Panc1 (cell line): ENCODE data around the gene KLF15.

Experiments
- SIN3A ChIP-seq: IDR thresholded peaks from 2 replicates; pipeline ENCODE4 v1.6.1; 2012; ENCODE audit warnings: low read depth, mild to moderate bottlenecking, low read length, moderate library complexity, borderline replicate concordance; ENCODE audit not compliant: insufficient read depth
- TCF7L2 ChIP-seq: IDR thresholded peaks from 2 replicates; pipeline ENCODE4 v1.6.1; 2011; ENCODE audit warnings: mild to moderate bottlenecking, low read depth, low read length, inconsistent platforms
- TF ChIP-seq, protein P1 (sequence below): fragments of 450-650 bp; IDR thresholded peaks from 2 replicates; pipeline ENCODE4 v1.5.1; 2017; ENCODE audit warnings: mild to moderate bottlenecking

DNA sequence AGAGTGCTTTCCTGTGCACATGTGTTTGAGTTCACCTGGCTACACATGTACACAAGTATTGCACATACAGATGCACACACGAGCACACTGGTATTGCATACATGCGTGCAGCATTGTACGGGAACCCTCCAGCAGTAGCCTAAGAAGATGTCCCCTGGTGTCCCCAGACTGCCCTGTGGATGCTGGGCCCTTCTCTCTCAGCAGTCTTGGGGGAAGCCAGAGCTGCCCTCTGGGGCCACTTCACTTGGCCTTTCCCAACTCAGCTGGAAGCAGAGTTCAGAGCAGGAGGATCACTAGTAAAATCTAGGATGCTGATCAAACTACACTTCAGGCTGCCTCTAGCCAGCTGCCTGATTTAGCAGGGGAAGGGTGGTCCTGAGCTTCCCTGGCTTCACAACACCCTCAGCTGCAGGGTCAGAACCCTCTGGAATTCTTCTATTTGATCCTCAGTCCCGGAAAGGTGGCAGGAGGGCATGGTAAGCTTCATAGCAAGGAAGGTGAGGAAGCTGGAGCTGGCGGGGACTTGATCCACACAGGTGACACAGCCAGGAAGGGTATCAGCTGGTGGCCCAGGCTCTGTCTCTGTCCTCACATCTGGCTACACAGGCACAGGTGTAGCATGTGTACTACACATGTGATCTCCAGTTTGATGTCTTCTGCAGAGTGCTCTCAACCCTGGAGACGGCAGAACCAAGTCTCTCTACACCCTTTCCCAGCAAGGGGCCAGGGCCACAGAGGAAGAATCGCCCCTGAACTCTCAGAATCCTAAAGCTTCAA, 36.5 kb downstream of the KLF15 start:
- TF ChIP-seq, protein P1, sequence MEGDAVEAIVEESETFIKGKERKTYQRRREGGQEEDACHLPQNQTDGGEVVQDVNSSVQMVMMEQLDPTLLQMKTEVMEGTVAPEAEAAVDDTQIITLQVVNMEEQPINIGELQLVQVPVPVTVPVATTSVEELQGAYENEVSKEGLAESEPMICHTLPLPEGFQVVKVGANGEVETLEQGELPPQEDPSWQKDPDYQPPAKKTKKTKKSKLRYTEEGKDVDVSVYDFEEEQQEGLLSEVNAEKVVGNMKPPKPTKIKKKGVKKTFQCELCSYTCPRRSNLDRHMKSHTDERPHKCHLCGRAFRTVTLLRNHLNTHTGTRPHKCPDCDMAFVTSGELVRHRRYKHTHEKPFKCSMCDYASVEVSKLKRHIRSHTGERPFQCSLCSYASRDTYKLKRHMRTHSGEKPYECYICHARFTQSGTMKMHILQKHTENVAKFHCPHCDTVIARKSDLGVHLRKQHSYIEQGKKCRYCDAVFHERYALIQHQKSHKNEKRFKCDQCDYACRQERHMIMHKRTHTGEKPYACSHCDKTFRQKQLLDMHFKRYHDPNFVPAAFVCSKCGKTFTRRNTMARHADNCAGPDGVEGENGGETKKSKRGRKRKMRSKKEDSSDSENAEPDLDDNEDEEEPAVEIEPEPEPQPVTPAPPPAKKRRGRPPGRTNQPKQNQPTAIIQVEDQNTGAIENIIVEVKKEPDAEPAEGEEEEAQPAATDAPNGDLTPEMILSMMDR, result no peak
- TF ChIP-seq SIN3A, result no peak
- TF ChIP-seq TCF7L2, result no peak
